GM18867 (cell line): ENCODE results near the gene RDH16.
"Not testable (repeated sequence)": the region's sequence is repeated elsewhere in the genome, so short reads cannot be mapped to it uniquely, and the experiment has no call there.

Experiments used
- ATAC-seq: cut with Tn5 transposase; IDR thresholded peaks from one replicate; pipeline ENCODE4 v1.9.1; 2021; ENCODE audit warnings: mild to moderate bottlenecking, moderate library complexity; ENCODE audit not compliant: unreplicated experiment

The RDH16 gene

GRCh38 chr12:56927281-56927680 lies 30.1 kb downstream of the RDH16 start:
- ATAC-seq, result no peak

DNA sequence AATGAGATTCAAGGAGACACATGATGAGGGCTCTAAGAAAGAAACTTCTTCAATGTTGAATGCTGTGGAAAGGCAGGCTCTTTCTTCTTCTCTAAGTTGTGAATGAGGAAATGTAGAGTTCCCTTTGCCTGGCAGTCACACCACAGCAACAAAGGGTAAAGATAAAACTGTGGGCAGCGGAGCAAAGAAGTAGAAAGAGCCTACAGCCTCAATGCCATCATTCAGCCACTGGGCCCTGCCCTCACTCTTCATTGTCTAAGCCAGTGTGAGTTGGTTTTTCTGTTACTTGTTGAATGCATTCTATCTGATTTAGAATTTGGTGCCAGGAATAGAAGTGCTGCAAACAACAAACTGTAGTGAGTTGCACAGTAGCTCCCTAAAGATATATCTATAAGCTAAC lies 35.4 kb downstream of the RDH16 start:
- ATAC-seq, result no peak

DNA sequence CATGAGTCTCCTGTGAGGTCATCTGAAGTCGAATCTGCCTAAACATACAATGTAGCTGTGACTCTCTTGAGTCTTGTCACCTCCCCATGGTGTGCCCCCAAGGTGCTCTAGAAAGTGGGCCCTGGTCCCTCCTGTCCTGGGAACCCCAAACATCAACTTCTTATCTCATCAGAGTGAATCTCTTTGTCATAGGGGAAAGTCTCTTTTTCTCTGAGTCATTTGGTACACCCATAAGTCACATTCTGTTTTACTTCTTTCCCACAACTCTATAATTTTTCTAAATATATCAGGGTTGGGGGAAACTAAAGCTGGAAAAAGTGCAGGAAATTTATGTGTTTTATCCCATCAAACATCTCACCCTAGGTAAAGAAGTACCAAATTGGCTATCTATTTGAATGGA lies 36.1 kb downstream of the RDH16 start:
- no peak for ATAC-seq

GRCh38 chr12:56918139-56918538 lies 39.3 kb downstream of the RDH16 start:
- not testable (repeated sequence) for ATAC-seq

DNA sequence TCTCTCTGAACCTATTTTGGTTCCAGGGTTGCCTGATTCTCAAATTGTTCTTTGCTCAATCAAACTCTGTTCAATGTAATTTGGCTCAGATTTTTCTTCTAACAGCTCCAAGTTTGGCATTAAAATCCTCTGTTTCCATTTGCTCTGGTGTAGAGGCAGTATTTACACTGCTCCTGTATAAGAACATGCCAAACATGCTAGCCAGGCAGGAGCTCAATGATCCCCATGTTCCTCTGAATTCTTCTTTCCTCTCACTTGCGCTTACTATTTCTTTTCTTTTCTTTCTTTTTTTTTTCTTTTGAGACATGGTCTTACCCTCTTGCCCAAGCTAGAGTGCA lies 40.4 kb downstream of the RDH16 start:
- ATAC-seq, result no peak

GRCh38 chr12:56916296-56916995 lies 41.0 kb downstream of the RDH16 start:
- ATAC-seq, result no peak

- ATAC-seq, result no peak
Measured at GRCh38 chr12:56914724-56915123, 42.7 kb downstream of the RDH16 start.

DNA sequence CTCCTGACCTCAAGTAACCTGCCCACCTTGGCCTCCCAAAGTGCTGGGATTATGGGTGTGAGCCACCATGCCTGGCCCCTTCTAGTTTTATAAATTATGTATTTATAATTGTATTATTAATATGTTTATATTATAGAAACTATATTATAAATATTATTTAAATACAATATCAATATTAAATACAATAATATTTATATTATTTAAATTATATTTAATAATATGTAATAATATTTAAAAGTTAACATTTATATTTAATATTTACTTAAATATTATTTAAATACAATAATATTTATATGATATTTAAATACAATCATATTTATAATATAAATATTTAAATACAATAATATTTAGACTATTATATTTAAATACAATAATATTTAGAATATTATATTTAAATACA lies 43.2 kb downstream of the RDH16 start:
- no peak for ATAC-seq

DNA sequence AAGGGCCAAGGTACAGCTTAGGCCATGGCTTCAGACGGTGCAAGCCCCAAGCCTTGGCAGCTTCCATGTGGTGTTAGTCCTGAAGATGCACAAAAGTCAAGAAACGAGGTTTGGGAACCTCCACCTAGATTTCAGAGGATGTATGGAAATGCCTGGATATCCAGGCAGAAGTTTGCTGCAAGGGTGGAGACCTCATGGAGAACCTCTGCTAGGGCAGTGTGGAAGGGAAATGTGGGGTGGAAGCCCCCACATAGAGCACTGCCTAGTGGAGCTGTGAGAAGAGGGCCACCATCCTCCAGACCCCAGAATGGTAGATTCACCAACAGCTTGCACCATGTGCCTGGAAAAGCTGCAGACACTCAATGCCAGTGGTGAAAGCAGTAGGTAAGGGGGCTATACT lies 48.0 kb downstream of the RDH16 start:
- ATAC-seq, result not testable (repeated sequence)

DNA sequence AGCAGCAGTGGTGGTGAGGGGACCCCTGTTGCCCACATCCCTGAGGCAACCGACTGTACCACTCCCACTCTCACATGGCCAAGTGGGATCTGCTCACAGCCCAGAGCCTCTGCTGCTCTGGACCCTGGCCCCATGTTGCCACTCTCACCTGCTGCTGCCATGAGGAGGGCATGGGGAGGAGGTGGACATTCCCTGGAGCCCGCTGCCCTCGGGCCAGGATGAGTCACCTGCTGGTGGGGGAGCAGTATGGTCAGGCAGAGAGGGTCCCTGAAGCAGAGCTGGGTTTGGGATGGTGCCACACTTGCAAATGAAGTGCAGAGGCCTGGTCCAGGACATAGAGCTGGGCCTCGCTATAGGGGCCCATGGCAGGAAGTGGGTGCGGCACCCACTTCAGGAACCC lies 49.3 kb downstream of the RDH16 start:
- no peak for ATAC-seq

GRCh38 chr12:56905852-56906251 lies 51.6 kb downstream of the RDH16 start:
- ATAC-seq, result no peak

DNA sequence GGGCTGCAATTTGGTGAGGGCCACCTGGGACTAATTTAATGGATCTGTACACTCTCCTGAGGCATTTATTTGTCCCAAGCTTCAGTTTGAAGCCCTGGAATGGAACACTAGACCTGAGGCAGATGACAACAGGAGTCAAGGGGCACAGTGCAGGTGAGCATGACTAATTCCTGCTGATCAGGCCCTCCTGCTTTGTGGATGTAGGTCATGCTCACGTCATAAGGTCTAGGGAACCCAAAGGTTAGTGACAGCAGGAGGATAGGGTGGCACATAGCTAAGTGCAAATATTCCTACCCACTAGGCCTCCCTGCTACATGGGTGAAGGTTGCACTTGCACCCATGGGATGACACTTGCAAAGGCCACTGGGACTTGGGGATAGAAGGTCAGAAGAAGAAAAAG lies 54.0 kb downstream of the RDH16 start:
- ATAC-seq, result no peak
